Breast epithelium (tissue), 4 donors: ENCODE data around the gene DRG1. TPM values are rescaled to one million over a fixed set of nuclear protein-coding genes. Genes with fewer than 3 reads are reported as not detected.

Source experiments
- DNase-seq, 2 donors: peaks; one replicate each; pipeline ENCODE4 v3.0.0-alpha.2; 2019; ENCODE audit warnings: low spot score in 2 of 2
- H3K27ac ChIP-seq, 2 donors: fragments of 200-600 bp; sonication (generic) in 1 of 2; one replicate each; pipeline ENCODE4 v1.5.1; 2016 to 2019; ENCODE audit warnings: mild to moderate bottlenecking in 1 of 2
- H3K27me3 ChIP-seq, 2 donors: fragments of 200-600 bp; sonication (generic) in 1 of 2; one replicate each; pipeline versions ENCODE4 v1.5.1 to v1.6.0; 2017 to 2019; ENCODE audit warnings: control low read depth in 1 of 2, mild to moderate bottlenecking in 1 of 2
- H3K36me3 ChIP-seq: fragments of 200-600 bp; one replicate; pipeline ENCODE4 v1.5.1; 2019
- H3K4me1 ChIP-seq, 2 donors: fragments of 200-600 bp; sonication (generic); one replicate each; pipeline ENCODE4 v1.5.1; 2016 to 2019; ENCODE audit warnings: control low read depth in 1 of 2
- H3K4me3 ChIP-seq, 3 donors: fragments of 200-600 bp; sonication (generic); 1 replicate in 2 of 3; 2 replicates in 1 of 3; pipeline ENCODE4 v1.5.1; 2016 to 2019; ENCODE audit warnings: mild to moderate bottlenecking in 3 of 3, moderate library complexity in 2 of 3
- H3K9me3 ChIP-seq, 2 donors: fragments of 200-600 bp; sonication (generic) in 1 of 2; one replicate each; pipeline ENCODE4 v1.5.1; 2016 to 2019; ENCODE audit warnings: control low read depth in 1 of 2
- POLR2A ChIP-seq: fragments of 450-650 bp; IDR thresholded peaks from one replicate; pipeline ENCODE4 v1.6.1; 2016; ENCODE audit warnings: antibody characterized with exemption, mild to moderate bottlenecking, moderate library complexity
- POLR2AphosphoS5 ChIP-seq, 3 donors: sonication (generic); formaldehyde crosslinking; IDR thresholded peaks; one replicate each; pipeline ENCODE4 v1.6.1; 2017; ENCODE audit warnings: antibody characterized with exemption in 3 of 3
- intact Hi-C: fragments of 100-400 bp; cut with DNase I; formaldehyde crosslinking; loops from one replicate; pipeline ENCODE4 v1.15.1; 2023; ENCODE audit warnings: low total_unique reads
- total RNA-seq, 3 donors: library from RNA; depleted of rRNA; stranded (reverse); fragments of >200 nt; gene quantifications; one replicate each; pipeline ENCODE4 v1.1.0, GENCODE V29; 2016
- TF ChIP-seq, protein P1 (sequence below), 3 donors: fragments of 450-650 bp; IDR thresholded peaks; one replicate each; pipeline ENCODE4 v1.5.1; 2016 to 2017; ENCODE audit warnings: antibody characterized with exemption in 3 of 3, mild to moderate bottlenecking in 3 of 3, moderate library complexity in 3 of 3

Gene DRG1
- total RNA-seq, 3 donors from 2014 or later: 62.3 to 80.3 (median 74.9) TPM

DNA sequence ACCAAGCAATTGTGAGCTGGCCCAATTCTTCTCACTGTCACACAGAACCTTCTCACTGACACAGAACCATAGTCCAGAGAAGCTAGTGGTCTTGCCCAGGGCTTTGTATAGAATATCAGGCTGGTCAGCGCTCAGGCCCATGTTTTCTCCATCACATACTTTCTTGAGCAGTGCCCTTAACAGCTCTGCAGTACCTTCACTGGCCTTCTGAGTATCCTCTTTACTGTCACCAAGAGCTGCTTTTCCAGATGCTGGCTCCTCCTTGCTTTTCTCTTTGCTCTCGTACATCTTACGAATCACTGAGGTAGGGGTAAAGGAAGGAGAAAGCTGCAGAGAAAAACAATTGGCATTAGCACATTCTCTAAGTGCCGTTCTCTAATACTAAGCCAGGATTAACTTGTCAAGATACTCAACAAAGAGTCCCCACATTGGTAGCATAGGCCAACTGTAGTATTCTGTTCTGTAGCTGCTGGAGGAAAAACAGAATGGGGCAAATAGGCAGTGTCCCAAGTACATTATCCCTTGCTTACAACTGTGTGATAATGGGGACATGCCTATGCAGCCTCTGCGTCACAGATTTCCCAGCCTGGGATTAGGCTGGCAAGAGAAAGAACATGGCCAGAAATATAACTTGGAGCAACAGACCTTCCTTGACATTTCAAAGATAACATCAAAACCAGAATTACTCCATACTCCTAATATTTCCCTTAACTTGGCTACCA, 43.5 kb downstream of the DRG1 start:
- no peak overlapping the region for H3K4me3 ChIP-seq
- TF ChIP-seq POLR2A: no peak
- no peak for TF ChIP-seq POLR2AphosphoS5 (IDR thresholded peaks at IDR 0.05)
- TF ChIP-seq, protein P1, sequence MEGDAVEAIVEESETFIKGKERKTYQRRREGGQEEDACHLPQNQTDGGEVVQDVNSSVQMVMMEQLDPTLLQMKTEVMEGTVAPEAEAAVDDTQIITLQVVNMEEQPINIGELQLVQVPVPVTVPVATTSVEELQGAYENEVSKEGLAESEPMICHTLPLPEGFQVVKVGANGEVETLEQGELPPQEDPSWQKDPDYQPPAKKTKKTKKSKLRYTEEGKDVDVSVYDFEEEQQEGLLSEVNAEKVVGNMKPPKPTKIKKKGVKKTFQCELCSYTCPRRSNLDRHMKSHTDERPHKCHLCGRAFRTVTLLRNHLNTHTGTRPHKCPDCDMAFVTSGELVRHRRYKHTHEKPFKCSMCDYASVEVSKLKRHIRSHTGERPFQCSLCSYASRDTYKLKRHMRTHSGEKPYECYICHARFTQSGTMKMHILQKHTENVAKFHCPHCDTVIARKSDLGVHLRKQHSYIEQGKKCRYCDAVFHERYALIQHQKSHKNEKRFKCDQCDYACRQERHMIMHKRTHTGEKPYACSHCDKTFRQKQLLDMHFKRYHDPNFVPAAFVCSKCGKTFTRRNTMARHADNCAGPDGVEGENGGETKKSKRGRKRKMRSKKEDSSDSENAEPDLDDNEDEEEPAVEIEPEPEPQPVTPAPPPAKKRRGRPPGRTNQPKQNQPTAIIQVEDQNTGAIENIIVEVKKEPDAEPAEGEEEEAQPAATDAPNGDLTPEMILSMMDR (IDR thresholded peaks at IDR 0.05): no peak

GRCh38 chr22:31443516-31443915, 44.1 kb downstream of the DRG1 start:
- no peak for DNase-seq
- peaks cover 9% of the 10 kb centered on the region for H3K36me3 ChIP-seq
- intact Hi-C loops: no loop called here
- no peak overlapping the region for H3K27ac ChIP-seq
- H3K9me3 ChIP-seq: no peaks in the 10 kb centered on the region
- H3K27me3 ChIP-seq: no peaks in the 10 kb centered on the region
- no peaks in the 10 kb centered on the region for H3K4me1 ChIP-seq
- no peak overlapping the region for H3K4me3 ChIP-seq
- no peak for TF ChIP-seq POLR2AphosphoS5 (IDR thresholded peaks at IDR 0.05)
- TF ChIP-seq, protein P1 (IDR thresholded peaks at IDR 0.05): no peak
- no peak for TF ChIP-seq POLR2A

More for the DNA sequence above, 43.5 kb downstream of the DRG1 start:
- intact Hi-C loops: no loop called here
- H3K9me3 ChIP-seq: no peaks in the 10 kb centered on the region
- peaks cover 9% of the 10 kb centered on the region for H3K36me3 ChIP-seq
- no peaks in the 10 kb centered on the region for H3K27me3 ChIP-seq
- H3K27ac ChIP-seq: no peak overlapping the region
- no peaks in the 10 kb centered on the region for H3K4me1 ChIP-seq
- DNase-seq: no peak

- Histone ChIP-seq H3K27ac (no peak overlapping the region), H3K4me1 (no peaks in the 10 kb centered on the region), H3K4me3 (no peak overlapping the region), H3K36me3 (no peaks in the 10 kb centered on the region), H3K9me3 (no peaks in the 10 kb centered on the region), H3K27me3 (no peaks in the 10 kb centered on the region)
- DNase-seq: no peak
- intact Hi-C loops: no loop called here
- TF ChIP-seq POLR2A (no peak), POLR2AphosphoS5 (IDR thresholded peaks at IDR 0.05) (no peak)
- TF ChIP-seq, protein P1 (IDR thresholded peaks at IDR 0.05): no peak
Observed at GRCh38 chr22:31445642-31446041, 46.2 kb downstream of the DRG1 start.

- intact Hi-C loops: no loop called here
- Histone ChIP-seq H3K9me3 (no peaks in the 10 kb centered on the region), H3K27me3 (no peaks in the 10 kb centered on the region), H3K36me3 (no peaks in the 10 kb centered on the region), H3K4me1 (no peaks in the 10 kb centered on the region), H3K4me3 (no peak overlapping the region), H3K27ac (no peak overlapping the region)
- no peak for DNase-seq
- TF ChIP-seq POLR2AphosphoS5 (IDR thresholded peaks at IDR 0.05) (no peak), POLR2A (no peak)
- TF ChIP-seq, protein P1 (IDR thresholded peaks at IDR 0.05): no peak
Observed at GRCh38 chr22:31446208-31446607, 46.8 kb downstream of the DRG1 start.

- DNase-seq: no peak
- Histone ChIP-seq H3K9me3 (no peaks in the 10 kb centered on the region), H3K4me1 (no peaks in the 10 kb centered on the region), H3K27ac (no peak overlapping the region), H3K27me3 (no peaks in the 10 kb centered on the region), H3K4me3 (no peak overlapping the region), H3K36me3 (no peaks in the 10 kb centered on the region)
- intact Hi-C loops: no loop called here
- TF ChIP-seq, protein P1 (IDR thresholded peaks at IDR 0.05): no peak
- no peak for TF ChIP-seq POLR2A
- no peak for TF ChIP-seq POLR2AphosphoS5 (IDR thresholded peaks at IDR 0.05)
Observed at GRCh38 chr22:31446767-31447166, 47.4 kb downstream of the DRG1 start.
